HepG2 (cell line): ENCODE data around the gene TK1. TPM values are rescaled to one million over a fixed set of nuclear protein-coding genes. Genes with fewer than 3 reads are reported as not detected.

ENCODE experiments used
- ADNP ChIP-seq: sonication (generic); formaldehyde crosslinking; IDR thresholded peaks from 2 replicates; pipeline ENCODE4 v1.4.0; 2020; ENCODE audit warnings: missing genetic modification reagents
- CTCF ChIP-seq: sonication (generic); formaldehyde crosslinking; IDR thresholded peaks from 2 replicates; pipeline ENCODE4 v1.5.0; 2020; ENCODE audit warnings: mild to moderate bottlenecking, missing genetic modification reagents, moderate library complexity
- FOXA1 ChIP-seq, 2 experiments: fragments of 450-650 bp in 1 of 2; sonication (generic) in 1 of 2; formaldehyde crosslinking in 1 of 2; IDR thresholded peaks; 2 replicates each; pipeline versions ENCODE4 v1.4.0 to v1.6.1; 2016 to 2020; ENCODE audit warnings: missing genetic modification reagents in 1 of 2
- GFI1 ChIP-seq: sonication (generic); formaldehyde crosslinking; IDR thresholded peaks from 2 replicates; pipeline ENCODE4 v1.5.0; 2020; ENCODE audit warnings: missing genetic modification reagents, mild to moderate bottlenecking, borderline replicate concordance
- NFIC ChIP-seq: IDR thresholded peaks from 2 replicates; pipeline ENCODE4 v1.6.1; 2012; ENCODE audit warnings: mild to moderate bottlenecking, low read length, inconsistent platforms
- POGK ChIP-seq: sonication (generic); formaldehyde crosslinking; conservative IDR thresholded peaks from 2 replicates; pipeline ENCODE4 v1.8.0; 2022; ENCODE audit warnings: mild to moderate bottlenecking, moderate library complexity, missing genetic modification reagents
- ZBTB3 ChIP-seq: sonication (generic); formaldehyde crosslinking; IDR thresholded peaks from 2 replicates; pipeline ENCODE4 v1.4.0; 2020; ENCODE audit warnings: low read depth, mild to moderate bottlenecking, moderate library complexity, missing genetic modification reagents, borderline replicate concordance
- ZBTB38 ChIP-seq: sonication (generic); formaldehyde crosslinking; IDR thresholded peaks from 2 replicates; pipeline ENCODE4 v1.5.1; 2020; ENCODE audit warnings: mild to moderate bottlenecking, missing genetic modification reagents
- ZHX2 ChIP-seq, 2 experiments: sonication (generic) in 1 of 2; formaldehyde crosslinking in 1 of 2; IDR thresholded peaks; 2 replicates each; pipeline versions ENCODE4 v1.6.1 to v1.9.0; 2014 to 2022; ENCODE audit warnings: antibody characterized with exemption in 1 of 2, borderline replicate concordance in 1 of 2, inconsistent platforms in 1 of 2, low read depth in 1 of 2, missing genetic modification reagents in 1 of 2
- ZNF160 ChIP-seq: sonication (generic); formaldehyde crosslinking; IDR thresholded peaks from 2 replicates; pipeline ENCODE4 v1.8.0; 2022; ENCODE audit warnings: mild to moderate bottlenecking, inconsistent platforms, missing genetic modification reagents
- ZNF205 ChIP-seq: IDR thresholded peaks from 2 replicates; pipeline ENCODE4 v1.6.1; 2018; ENCODE audit warnings: missing biosample characterization, missing genetic modification reagents
- ZNF234 ChIP-seq: sonication (generic); formaldehyde crosslinking; conservative IDR thresholded peaks from 2 replicates; pipeline ENCODE4 v1.5.1; 2020; ENCODE audit warnings: mild to moderate bottlenecking, missing genetic modification reagents
- ZNF468 ChIP-seq: sonication (generic); formaldehyde crosslinking; IDR thresholded peaks from 2 replicates; pipeline ENCODE4 v1.8.0; 2022; ENCODE audit warnings: mild to moderate bottlenecking, moderate library complexity, missing genetic modification reagents
- ZNF619 ChIP-seq: sonication (generic); formaldehyde crosslinking; IDR thresholded peaks from 2 replicates; pipeline ENCODE4 v1.4.0; 2020; ENCODE audit warnings: mild to moderate bottlenecking, missing genetic modification reagents
- ZNF780A ChIP-seq: sonication (generic); formaldehyde crosslinking; IDR thresholded peaks from 2 replicates; pipeline ENCODE4 v1.8.0; 2022; ENCODE audit warnings: mild to moderate bottlenecking, missing genetic modification reagents, moderate library complexity
- ZUFSP ChIP-seq: sonication (generic); formaldehyde crosslinking; IDR thresholded peaks from 2 replicates; pipeline ENCODE4 v1.9.0; 2021; ENCODE audit warnings: missing genetic modification reagents, mild to moderate bottlenecking, borderline replicate concordance
- polyA plus RNA-seq, 8 experiments: library from polyadenylated mRNA; depleted of rRNA in 3 of 8; stranded (reverse) in 7 of 8; unstranded in 1 of 8; fragments of >200 nt; fragmentation: Illumina TruSeq in 4 of 8; extraction: Trizol in 4 of 8; gene quantifications; 2 replicates each; pipeline versions ENCODE4 v1.2.1 to v1.2.3, GENCODE V29; 2011 to 2016; ENCODE audit warnings: low read depth in 4 of 8, missing spikeins in 1 of 8, mixed read lengths in 1 of 8; ENCODE audit not compliant: insufficient read depth in 1 of 8
- total RNA-seq, 5 experiments: library from RNA; depleted of rRNA; stranded (reverse); fragments of >200 nt; fragmentation: Illumina TruSeq; extraction: Trizol; gene quantifications; 2 replicates each; pipeline ENCODE4 v1.2.3, GENCODE V29; 2016; ENCODE audit warnings: low read depth in 1 of 5

The TK1 gene
- total and polyA plus RNA-seq, 2 of the 13 experiments (the other 11 are each of a cell fraction or from before 2014, with no cell fraction given), result 45.0 to 96.0 TPM

- TF ChIP-seq ZHX2 (IDR thresholded peaks at IDR 0.05; ENCODE audit: low read depth) (no peak; the same call in none of the 2 replicates), ZHX2 (CRISPR knock-in tag; IDR thresholded peaks at IDR 0.05; ENCODE audit: borderline replicate concordance) (peak; percentile 80; the same call in 1 of the 2 replicates), NFIC (no peak), ZNF468 (peak; percentile 93; the same call in 1 of the 2 replicates), ZNF780A (CRISPR knock-in tag) (peak; percentile 98), POGK (CRISPR knock-in tag) (peak; percentile 100), FOXA1 (IDR thresholded peaks at IDR 0.05) (no peak), FOXA1 (CRISPR knock-in tag; IDR thresholded peaks at IDR 0.05) (no peak), GFI1 (CRISPR knock-in tag) (peak; percentile 80), ZBTB38 (CRISPR knock-in tag) (peak; percentile 63), ZUFSP (CRISPR knock-in tag) (no peak), CTCF (CRISPR knock-in tag) (peak; percentile 98), ZNF160 (CRISPR knock-in tag) (peak; percentile 98), ZNF234 (CRISPR knock-in tag) (no peak), ZNF205 (CRISPR knock-in tag) (peak; percentile 77), ZNF619 (CRISPR knock-in tag) (0 out of 2 replicates have a peak, but pooled peaks have one; percentile 59), ZBTB3 (CRISPR knock-in tag) (0 out of 2 replicates have a peak, but pooled peaks have one; percentile 42), ADNP (CRISPR knock-in tag) (no peak)
Observed at GRCh38 chr17:78186692-78187595, at the start of gene TK1, which contains the start of gene AFMID (continued).
